ENCODE results near the gene ATRIP.

DNA sequence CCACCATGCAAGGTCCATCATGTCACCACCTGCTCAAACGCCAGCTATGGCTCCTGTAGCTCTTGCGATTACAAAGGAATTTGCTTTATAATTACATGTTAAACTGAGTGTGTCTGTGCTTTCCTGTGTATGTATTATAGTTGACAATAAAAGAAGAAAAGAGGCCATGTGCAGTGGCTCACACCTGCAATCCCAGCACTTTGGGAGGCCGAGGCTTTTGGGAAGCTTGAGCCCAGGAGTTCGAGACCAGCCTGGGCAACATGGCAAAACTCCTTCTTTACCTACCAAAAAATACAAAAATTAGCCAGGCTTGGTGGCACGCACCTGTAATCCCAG lies 27.0 kb downstream of the ATRIP start:
- TF ChIP-seq, protein P1, sequence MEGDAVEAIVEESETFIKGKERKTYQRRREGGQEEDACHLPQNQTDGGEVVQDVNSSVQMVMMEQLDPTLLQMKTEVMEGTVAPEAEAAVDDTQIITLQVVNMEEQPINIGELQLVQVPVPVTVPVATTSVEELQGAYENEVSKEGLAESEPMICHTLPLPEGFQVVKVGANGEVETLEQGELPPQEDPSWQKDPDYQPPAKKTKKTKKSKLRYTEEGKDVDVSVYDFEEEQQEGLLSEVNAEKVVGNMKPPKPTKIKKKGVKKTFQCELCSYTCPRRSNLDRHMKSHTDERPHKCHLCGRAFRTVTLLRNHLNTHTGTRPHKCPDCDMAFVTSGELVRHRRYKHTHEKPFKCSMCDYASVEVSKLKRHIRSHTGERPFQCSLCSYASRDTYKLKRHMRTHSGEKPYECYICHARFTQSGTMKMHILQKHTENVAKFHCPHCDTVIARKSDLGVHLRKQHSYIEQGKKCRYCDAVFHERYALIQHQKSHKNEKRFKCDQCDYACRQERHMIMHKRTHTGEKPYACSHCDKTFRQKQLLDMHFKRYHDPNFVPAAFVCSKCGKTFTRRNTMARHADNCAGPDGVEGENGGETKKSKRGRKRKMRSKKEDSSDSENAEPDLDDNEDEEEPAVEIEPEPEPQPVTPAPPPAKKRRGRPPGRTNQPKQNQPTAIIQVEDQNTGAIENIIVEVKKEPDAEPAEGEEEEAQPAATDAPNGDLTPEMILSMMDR (IDR thresholded peaks at IDR 0.05 in 2 of 3, conservative IDR thresholded peaks at IDR 0.05 in 1 of 3; ENCODE audit: control insufficient read depth in 2 of 3, extremely low read depth in 1 of 3, insufficient read depth in 1 of 3, low read depth in 3 of 3, low read length in 3 of 3): no peak
- TF ChIP-seq NBN (IDR thresholded peaks at IDR 0.05): no peak
- TF ChIP-seq, protein P2, sequence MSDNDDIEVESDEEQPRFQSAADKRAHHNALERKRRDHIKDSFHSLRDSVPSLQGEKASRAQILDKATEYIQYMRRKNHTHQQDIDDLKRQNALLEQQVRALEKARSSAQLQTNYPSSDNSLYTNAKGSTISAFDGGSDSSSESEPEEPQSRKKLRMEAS (IDR thresholded peaks at IDR 0.05; ENCODE audit: low read depth, low read length): no peak
- TF ChIP-seq, protein P3, sequence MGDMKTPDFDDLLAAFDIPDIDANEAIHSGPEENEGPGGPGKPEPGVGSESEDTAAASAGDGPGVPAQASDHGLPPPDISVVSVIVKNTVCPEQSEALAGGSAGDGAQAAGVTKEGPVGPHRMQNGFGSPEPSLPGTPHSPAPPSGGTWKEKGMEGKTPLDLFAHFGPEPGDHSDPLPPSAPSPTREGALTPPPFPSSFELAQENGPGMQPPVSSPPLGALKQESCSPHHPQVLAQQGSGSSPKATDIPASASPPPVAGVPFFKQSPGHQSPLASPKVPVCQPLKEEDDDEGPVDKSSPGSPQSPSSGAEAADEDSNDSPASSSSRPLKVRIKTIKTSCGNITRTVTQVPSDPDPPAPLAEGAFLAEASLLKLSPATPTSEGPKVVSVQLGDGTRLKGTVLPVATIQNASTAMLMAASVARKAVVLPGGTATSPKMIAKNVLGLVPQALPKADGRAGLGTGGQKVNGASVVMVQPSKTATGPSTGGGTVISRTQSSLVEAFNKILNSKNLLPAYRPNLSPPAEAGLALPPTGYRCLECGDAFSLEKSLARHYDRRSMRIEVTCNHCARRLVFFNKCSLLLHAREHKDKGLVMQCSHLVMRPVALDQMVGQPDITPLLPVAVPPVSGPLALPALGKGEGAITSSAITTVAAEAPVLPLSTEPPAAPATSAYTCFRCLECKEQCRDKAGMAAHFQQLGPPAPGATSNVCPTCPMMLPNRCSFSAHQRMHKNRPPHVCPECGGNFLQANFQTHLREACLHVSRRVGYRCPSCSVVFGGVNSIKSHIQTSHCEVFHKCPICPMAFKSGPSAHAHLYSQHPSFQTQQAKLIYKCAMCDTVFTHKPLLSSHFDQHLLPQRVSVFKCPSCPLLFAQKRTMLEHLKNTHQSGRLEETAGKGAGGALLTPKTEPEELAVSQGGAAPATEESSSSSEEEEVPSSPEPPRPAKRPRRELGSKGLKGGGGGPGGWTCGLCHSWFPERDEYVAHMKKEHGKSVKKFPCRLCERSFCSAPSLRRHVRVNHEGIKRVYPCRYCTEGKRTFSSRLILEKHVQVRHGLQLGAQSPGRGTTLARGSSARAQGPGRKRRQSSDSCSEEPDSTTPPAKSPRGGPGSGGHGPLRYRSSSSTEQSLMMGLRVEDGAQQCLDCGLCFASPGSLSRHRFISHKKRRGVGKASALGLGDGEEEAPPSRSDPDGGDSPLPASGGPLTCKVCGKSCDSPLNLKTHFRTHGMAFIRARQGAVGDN (IDR thresholded peaks at IDR 0.05): no peak

Data from GM12878 (cell line).